Tibial nerve (tissue), 4 donors: ENCODE data around the gene GPER1. TPM values are rescaled to one million over a fixed set of nuclear protein-coding genes. Genes with fewer than 3 reads are reported as not detected.

Experiments
- DNase-seq, 2 donors: peaks; one replicate each; pipeline ENCODE4 v3.0.0-alpha.2; 2019; ENCODE audit warnings: low spot score in 2 of 2
- H3K27ac ChIP-seq, 4 donors: fragments of 200-600 bp; sonication (generic) in 3 of 4; one replicate each; pipeline ENCODE4 v1.5.1; 2017 to 2019; ENCODE audit warnings: mild to moderate bottlenecking in 1 of 4
- H3K27me3 ChIP-seq, 2 donors: fragments of 200-600 bp; sonication (generic) in 1 of 2; one replicate each; pipeline versions ENCODE4 v1.5.1 to v1.6.0; 2017 to 2019
- H3K36me3 ChIP-seq, 3 donors: fragments of 200-600 bp; sonication (generic); one replicate each; pipeline ENCODE4 v1.5.1; 2018 to 2019
- H3K4me1 ChIP-seq, 4 donors: fragments of 200-600 bp; sonication (generic) in 3 of 4; one replicate each; pipeline ENCODE4 v1.5.1; 2017 to 2019
- H3K4me3 ChIP-seq, 4 donors: fragments of 200-600 bp; sonication (generic) in 3 of 4; one replicate each; pipeline ENCODE4 v1.5.1; 2017 to 2019; ENCODE audit warnings: mild to moderate bottlenecking in 1 of 4, moderate library complexity in 1 of 4
- H3K9me3 ChIP-seq, 4 donors: fragments of 200-600 bp; sonication (generic) in 3 of 4; one replicate each; pipeline ENCODE4 v1.5.1; 2017 to 2019
- EP300 ChIP-seq, 2 donors: sonication (generic); formaldehyde crosslinking; IDR thresholded peaks; one replicate each; pipeline ENCODE4 v1.6.1; 2017; ENCODE audit warnings: antibody characterized with exemption in 2 of 2, mild to moderate bottlenecking in 1 of 2
- POLR2A ChIP-seq, 2 donors: fragments of 450-650 bp; IDR thresholded peaks; one replicate each; pipeline ENCODE4 v1.6.1; 2017; ENCODE audit warnings: antibody characterized with exemption in 2 of 2, mild to moderate bottlenecking in 2 of 2, moderate library complexity in 2 of 2
- WGBS, 2 donors: methylation state at CpG; one replicate each; pipeline ENCODE4 v1.1.5; 2018; 5-methylcytosine and 5-hydroxymethylcytosine counted together
- total RNA-seq, 4 donors: library from RNA; depleted of rRNA; stranded (reverse); fragments of >200 nt; gene quantifications; one replicate each; pipeline ENCODE4 v1.1.0, GENCODE V29; 2016
- TF ChIP-seq, protein P1 (sequence below), 5 experiments: fragments of 200-600 bp in 3 of 5; fragments of 450-650 bp in 2 of 5; sonication (generic) in 3 of 5; IDR thresholded peaks; one replicate each; pipeline ENCODE4 v1.5.1; 2016 to 2019; ENCODE audit warnings: antibody characterized with exemption in 5 of 5, mild to moderate bottlenecking in 3 of 5, moderate library complexity in 2 of 5

Gene GPER1
- total RNA-seq, 4 donors from 2014 or later, result 6.1 to 12.4 (median 8.7) TPM

DNA sequence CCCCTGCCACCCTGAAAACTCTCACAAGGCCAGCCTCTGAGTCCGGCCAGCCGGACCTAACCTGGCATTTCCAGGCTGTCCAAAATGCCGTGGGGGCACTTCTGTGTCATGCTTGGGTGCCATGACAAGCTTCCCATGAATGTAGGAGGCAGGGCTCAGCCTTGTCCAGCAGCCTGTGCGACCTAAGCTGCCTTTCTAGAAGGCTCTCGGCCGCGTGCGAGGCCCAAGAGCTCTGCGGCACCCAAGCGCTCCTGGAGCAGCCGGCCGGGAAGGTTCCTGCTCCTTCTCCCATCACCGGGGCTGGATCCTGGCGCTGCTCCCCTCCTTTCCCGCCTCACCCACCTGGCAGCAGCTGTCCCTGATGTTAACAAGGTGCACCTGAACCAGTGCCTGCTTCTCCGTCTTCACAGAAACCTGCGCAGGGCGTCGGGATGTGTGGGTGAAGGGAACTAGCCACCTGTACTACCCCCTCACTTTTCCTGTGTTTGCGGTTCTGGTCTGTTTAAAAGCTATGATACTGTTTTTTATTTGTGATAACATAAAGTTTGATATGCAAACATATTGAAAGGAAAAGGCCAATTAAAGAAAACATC is 6.1 kb downstream of the GPER1 start:
- Histone ChIP-seq H3K27me3 (no peaks in the 10 kb centered on the region), H3K4me3 (no peak overlapping the region), H3K36me3 (peaks cover 0 to 48% (median 0%) of the 10 kb centered on the region in 3 donors), H3K4me1 (peaks cover 0 to 28% (median 10%) of the 10 kb centered on the region in 4 donors), H3K27ac (no peak overlapping the region), H3K9me3 (no peaks in the 10 kb centered on the region)
- TF ChIP-seq, protein P1, sequence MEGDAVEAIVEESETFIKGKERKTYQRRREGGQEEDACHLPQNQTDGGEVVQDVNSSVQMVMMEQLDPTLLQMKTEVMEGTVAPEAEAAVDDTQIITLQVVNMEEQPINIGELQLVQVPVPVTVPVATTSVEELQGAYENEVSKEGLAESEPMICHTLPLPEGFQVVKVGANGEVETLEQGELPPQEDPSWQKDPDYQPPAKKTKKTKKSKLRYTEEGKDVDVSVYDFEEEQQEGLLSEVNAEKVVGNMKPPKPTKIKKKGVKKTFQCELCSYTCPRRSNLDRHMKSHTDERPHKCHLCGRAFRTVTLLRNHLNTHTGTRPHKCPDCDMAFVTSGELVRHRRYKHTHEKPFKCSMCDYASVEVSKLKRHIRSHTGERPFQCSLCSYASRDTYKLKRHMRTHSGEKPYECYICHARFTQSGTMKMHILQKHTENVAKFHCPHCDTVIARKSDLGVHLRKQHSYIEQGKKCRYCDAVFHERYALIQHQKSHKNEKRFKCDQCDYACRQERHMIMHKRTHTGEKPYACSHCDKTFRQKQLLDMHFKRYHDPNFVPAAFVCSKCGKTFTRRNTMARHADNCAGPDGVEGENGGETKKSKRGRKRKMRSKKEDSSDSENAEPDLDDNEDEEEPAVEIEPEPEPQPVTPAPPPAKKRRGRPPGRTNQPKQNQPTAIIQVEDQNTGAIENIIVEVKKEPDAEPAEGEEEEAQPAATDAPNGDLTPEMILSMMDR (IDR thresholded peaks at IDR 0.05), result no peak
- TF ChIP-seq EP300 (IDR thresholded peaks at IDR 0.05), result no peak
- no peak for TF ChIP-seq POLR2A (IDR thresholded peaks at IDR 0.05)
- WGBS, 2 donors, result 87 to 94% methylated on average over 13 to 20 of the region's 20 CpGs
- DNase-seq, result no peak

DNA sequence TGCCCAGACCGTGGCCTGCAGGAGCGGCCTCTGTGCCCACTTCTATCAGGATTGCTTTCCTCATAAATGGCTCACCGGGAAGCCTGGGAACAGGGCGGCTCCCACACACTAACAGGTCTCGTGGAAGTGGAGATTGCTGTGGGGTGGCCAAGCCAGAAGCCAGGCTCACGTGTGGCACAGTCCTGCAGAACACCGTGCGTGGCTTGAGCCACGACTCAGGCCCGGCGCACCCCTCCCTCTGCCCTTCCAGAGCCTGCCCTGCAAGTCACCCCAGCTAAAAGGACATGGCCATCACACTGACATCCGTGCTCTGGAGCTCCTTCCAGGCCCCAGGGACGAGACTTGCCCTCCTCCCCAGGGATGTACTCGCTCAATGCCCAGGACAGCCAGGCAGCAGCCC is 7.0 kb downstream of the GPER1 start:
- 66 to 69% methylated on average over 12 of the region's 14 CpGs for WGBS, 2 donors

GRCh38 chr7:1095621-1096155 is 7.8 kb downstream of the GPER1 start:
- peak overlapping the region in 2 of 4 donors; percentile 52 to 55 for H3K27ac ChIP-seq
- no peak overlapping the region for H3K4me3 ChIP-seq
- TF ChIP-seq EP300 (IDR thresholded peaks at IDR 0.05), result no peak
- TF ChIP-seq, protein P1 (IDR thresholded peaks at IDR 0.05), result no peak
- no peak for TF ChIP-seq POLR2A (IDR thresholded peaks at IDR 0.05)
- peaks cover 0 to 24% (median 10%) of the 10 kb centered on the region in 4 donors for H3K4me1 ChIP-seq
- H3K27me3 ChIP-seq, result no peaks in the 10 kb centered on the region
- no peaks in the 10 kb centered on the region for H3K9me3 ChIP-seq
- DNase-seq, result no peak
- H3K36me3 ChIP-seq, result peaks cover 0 to 63% (median 0%) of the 10 kb centered on the region in 3 donors
- WGBS, 2 donors, result 62 to 69% methylated on average over 22 to 23 of the region's 23 CpGs

More for the DNA sequence above, 7.0 kb downstream of the GPER1 start:
- DNase-seq, result no peak
- H3K4me1 ChIP-seq, result peaks cover 0 to 24% (median 10%) of the 10 kb centered on the region in 4 donors
- TF ChIP-seq EP300 (IDR thresholded peaks at IDR 0.05) (no peak), POLR2A (IDR thresholded peaks at IDR 0.05) (no peak)
- TF ChIP-seq, protein P1 (IDR thresholded peaks at IDR 0.05), result no peak
- H3K9me3 ChIP-seq, result no peaks in the 10 kb centered on the region
- H3K27me3 ChIP-seq, result no peaks in the 10 kb centered on the region
- H3K4me3 ChIP-seq, result no peak overlapping the region
- peak overlapping the region in 1 of 4 donors; percentile 52 for H3K27ac ChIP-seq
- H3K36me3 ChIP-seq, result peaks cover 0 to 55% (median 0%) of the 10 kb centered on the region in 3 donors

DNA sequence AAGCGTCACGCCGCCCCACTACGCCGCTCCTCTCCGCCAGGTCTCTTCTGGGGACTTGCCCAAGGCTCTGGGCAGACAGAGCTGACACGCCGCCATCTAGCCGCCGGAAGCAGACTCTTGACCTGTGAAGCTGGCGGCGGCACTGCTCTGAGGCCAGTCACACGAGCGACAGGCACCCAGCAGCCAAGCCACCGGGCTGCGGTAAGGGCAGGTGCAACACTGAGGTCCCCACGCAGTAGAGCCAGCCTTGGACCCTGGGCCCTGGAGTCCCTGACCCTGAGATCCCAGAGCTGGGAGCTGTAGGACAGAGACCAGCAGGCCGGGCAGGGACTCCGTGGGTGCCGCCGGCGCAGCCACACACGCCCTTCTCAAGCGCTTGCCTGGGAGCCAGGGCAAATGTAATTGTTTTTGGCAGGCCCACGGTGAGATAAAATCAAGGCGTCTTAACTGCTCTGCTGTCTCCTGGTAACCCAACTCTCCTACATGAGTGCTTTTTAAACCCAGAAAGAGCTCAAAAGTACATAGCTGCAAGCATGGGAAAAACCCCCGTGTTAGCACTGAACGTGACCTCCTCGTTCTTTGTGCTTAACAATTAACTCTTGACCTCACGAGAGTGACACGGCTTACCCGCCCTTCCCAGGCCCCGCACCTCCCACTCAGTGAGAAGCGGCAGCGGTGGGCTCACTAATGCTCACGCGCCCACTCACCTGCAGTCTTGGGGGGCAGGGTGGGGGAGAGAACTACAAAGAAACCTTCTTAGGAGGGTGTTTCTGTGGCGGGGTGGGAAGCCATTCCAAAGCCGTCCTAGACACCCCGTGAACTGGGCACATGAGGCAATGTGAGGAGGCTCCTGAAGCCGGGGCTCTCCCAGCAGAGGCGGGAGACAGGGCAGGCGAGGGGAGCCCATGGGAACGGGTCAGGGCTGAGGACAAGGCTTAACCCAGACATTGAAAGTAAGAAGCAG is 8.5 kb downstream of the GPER1 start:
- Histone ChIP-seq H3K36me3 (peaks cover 0 to 60% (median 0%) of the 10 kb centered on the region in 3 donors), H3K4me1 (peaks cover 0 to 24% (median 10%) of the 10 kb centered on the region in 4 donors), H3K27me3 (no peaks in the 10 kb centered on the region), H3K4me3 (no peak overlapping the region), H3K9me3 (no peaks in the 10 kb centered on the region), H3K27ac (peak overlapping the region in 2 of 4 donors; percentile 52 to 55)
- TF ChIP-seq, protein P1 (IDR thresholded peaks at IDR 0.05), result no peak
- no peak for TF ChIP-seq EP300 (IDR thresholded peaks at IDR 0.05)
- no peak for TF ChIP-seq POLR2A (IDR thresholded peaks at IDR 0.05)
- WGBS, 2 donors, result 54 to 65% methylated on average over 33 to 38 of the region's 44 CpGs
- no peak for DNase-seq
